ENCODE measurements around the gene KLHDC2.
A peak's percentile ranks its signal among the peaks of the same experiment; 100 is the strongest.
"Not testable (repeated sequence)": the region's sequence is repeated elsewhere in the genome, so short reads cannot be mapped to it uniquely, and the experiment has no call there.

Gene KLHDC2

GRCh38 chr14:49745191-49745590, 22.8 kb upstream of the KLHDC2 start:
- ChIA-PET CTCF (no interaction called here), POLR2A (ENCODE audit: low non-redundant PET) (no interaction called here)
- no peak overlapping the region for H3K27ac ChIP-seq
- no peak for DNase-seq (ENCODE audit: low spot score)
- no peak for TF ChIP-seq CTCF (conservative IDR thresholded peaks at IDR 0.05; ENCODE audit: low read depth)

GRCh38 chr14:49746476-49746875, 21.5 kb upstream of the KLHDC2 start:
- H3K27ac ChIP-seq; POLR2A ChIA-PET (ENCODE audit: low non-redundant PET); DNase-seq (ENCODE audit: low spot score); CTCF ChIA-PET: not testable (repeated sequence)

GRCh38 chr14:49754570-49755097, 13.3 kb upstream of the KLHDC2 start:
- CTCF ChIA-PET = no interaction called here
- TF ChIP-seq CTCF (conservative IDR thresholded peaks at IDR 0.05; ENCODE audit: low read depth) = no peak
- POLR2A ChIA-PET (ENCODE audit: low non-redundant PET) = no interaction called here
- no peak overlapping the region for H3K27ac ChIP-seq
- DNase-seq (ENCODE audit: low spot score) = no peak

GRCh38 chr14:49755378-49755777, 12.6 kb upstream of the KLHDC2 start:
- TF ChIP-seq CTCF (conservative IDR thresholded peaks at IDR 0.05; ENCODE audit: low read depth) = no peak
- H3K27ac ChIP-seq = no peak overlapping the region
- DNase-seq (ENCODE audit: low spot score) = no peak
- POLR2A ChIA-PET (ENCODE audit: low non-redundant PET) = no interaction called here
- CTCF ChIA-PET = no interaction called here

- H3K27ac ChIP-seq = no peak overlapping the region
- CTCF ChIA-PET = interaction anchor here (0.6 kb wide), 1 partner anchor 57 kb away, joined by 3 read pairs; no protein-coding TSS in a partner anchor
- POLR2A ChIA-PET (ENCODE audit: low non-redundant PET) = no interaction called here
- TF ChIP-seq CTCF (conservative IDR thresholded peaks at IDR 0.05; ENCODE audit: low read depth) = no peak
- DNase-seq (ENCODE audit: low spot score) = no peak
These were observed 6.0 kb upstream of the KLHDC2 start for GRCh38 chr14:49761839-49762551.

- no peak for DNase-seq (ENCODE audit: low spot score)
- H3K27ac ChIP-seq = peak overlapping the region; percentile 97
- ChIA-PET CTCF (interaction anchor here (0.6 to 1.0 kb wide), 3 partner anchors 27 to 133 kb away, joined by 3 to 5 read pairs (median 3); no protein-coding TSS in a partner anchor), POLR2A (ENCODE audit: low non-redundant PET) (interaction anchor here (1.0 to 1.4 kb wide), 2 partner anchors 79 to 133 kb away, joined by 3 to 12 read pairs; partner anchors contain the start of gene POLE2)
- TF ChIP-seq CTCF (conservative IDR thresholded peaks at IDR 0.05; ENCODE audit: low read depth) = no peak
These were observed 1.1 kb upstream of the KLHDC2 start for GRCh38 chr14:49766839-49767238.

- DNase-seq (ENCODE audit: low spot score) = no peak
- TF ChIP-seq CTCF (conservative IDR thresholded peaks at IDR 0.05; ENCODE audit: low read depth) = no peak
- peak overlapping the region; percentile 97 for H3K27ac ChIP-seq
- ChIA-PET POLR2A (ENCODE audit: low non-redundant PET) (interaction anchor here (1.0 to 1.4 kb wide), 2 partner anchors 79 to 133 kb away, joined by 3 to 12 read pairs; partner anchors contain the start of gene POLE2), CTCF (interaction anchor here (0.6 to 1.0 kb wide), 3 partner anchors 27 to 133 kb away, joined by 3 to 5 read pairs (median 3); no protein-coding TSS in a partner anchor)
These were observed 733 bp upstream of the KLHDC2 start for GRCh38 chr14:49767270-49767570.
